Stimulated activated CD8-positive, alpha-beta memory T cell treated with anti-CD3 and anti-CD28 coated beads, Interleukin-7, amount 100 ng/mL, for 1 hour (primary cell): ENCODE measurements around the gene OAF.
"Not testable (repeated sequence)": the region's sequence is repeated elsewhere in the genome, so short reads cannot be mapped to it uniquely, and the experiment has no call there.

Source experiments
- DNase-seq, 2 donors: peaks; one replicate each; pipeline ENCODE4 v3.0.0-alpha.2; 2020; ENCODE audit warnings: low read depth in 2 of 2

OAF gene

GRCh38 chr11:120271672-120272071 lies 60.8 kb downstream of the OAF start:
- DNase-seq, result no peak

- no peak for DNase-seq
Observed at GRCh38 chr11:120272303-120272702, 61.5 kb downstream of the OAF start.

GRCh38 chr11:120273432-120273831 lies 62.6 kb downstream of the OAF start:
- no peak for DNase-seq

GRCh38 chr11:120273956-120274355 lies 63.1 kb downstream of the OAF start:
- not testable (repeated sequence) for DNase-seq

GRCh38 chr11:120279502-120279901 lies 68.7 kb downstream of the OAF start:
- DNase-seq, result no peak
